Bronchial epithelial cell (primary cell): ENCODE data around the gene CSMD2. TPM values are rescaled to one million over a fixed set of nuclear protein-coding genes. Genes with fewer than 3 reads are reported as not detected.

Source experiments
- DNase-seq: peaks from one replicate; pipeline ENCODE4 v3.0.0-alpha.2; 2010; ENCODE audit warnings: low read depth
- FAIRE-seq: peaks from 2 replicates; lab custom pipeline; 2011; peaks lifted over from hg19 to GRCh38; lab: Jason Lieb, UNC
- H3K27me3 ChIP-seq: 2 replicates; pipeline ENCODE4 v1.5.1; 2011; ENCODE audit warnings: low read length; ENCODE audit not compliant: control insufficient read depth, insufficient read depth
- H3K36me3 ChIP-seq: 2 replicates; pipeline ENCODE4 v1.5.1; 2011; ENCODE audit warnings: low read length; ENCODE audit not compliant: control insufficient read depth, insufficient read depth
- H3K4me3 ChIP-seq: 2 replicates; pipeline ENCODE4 v1.5.1; 2011; ENCODE audit warnings: mild to moderate bottlenecking, low read depth, low read length, control low read depth
- total RNA-seq: library from RNA; depleted of rRNA; stranded (reverse); fragments of >200 nt; gene quantifications from 2 replicates; pipeline ENCODE4 v1.2.1, GENCODE V29; 2014
- TF ChIP-seq, protein P1 (sequence below): IDR thresholded peaks from 2 replicates; pipeline ENCODE4 v1.5.1; 2011; ENCODE audit warnings: mild to moderate bottlenecking, moderate library complexity, low read length, control low read depth, inconsistent platforms; ENCODE audit not compliant: insufficient read depth, severe bottlenecking

The CSMD2 gene
- total RNA-seq, 1 donor from 2014 or later = not detected

DNA sequence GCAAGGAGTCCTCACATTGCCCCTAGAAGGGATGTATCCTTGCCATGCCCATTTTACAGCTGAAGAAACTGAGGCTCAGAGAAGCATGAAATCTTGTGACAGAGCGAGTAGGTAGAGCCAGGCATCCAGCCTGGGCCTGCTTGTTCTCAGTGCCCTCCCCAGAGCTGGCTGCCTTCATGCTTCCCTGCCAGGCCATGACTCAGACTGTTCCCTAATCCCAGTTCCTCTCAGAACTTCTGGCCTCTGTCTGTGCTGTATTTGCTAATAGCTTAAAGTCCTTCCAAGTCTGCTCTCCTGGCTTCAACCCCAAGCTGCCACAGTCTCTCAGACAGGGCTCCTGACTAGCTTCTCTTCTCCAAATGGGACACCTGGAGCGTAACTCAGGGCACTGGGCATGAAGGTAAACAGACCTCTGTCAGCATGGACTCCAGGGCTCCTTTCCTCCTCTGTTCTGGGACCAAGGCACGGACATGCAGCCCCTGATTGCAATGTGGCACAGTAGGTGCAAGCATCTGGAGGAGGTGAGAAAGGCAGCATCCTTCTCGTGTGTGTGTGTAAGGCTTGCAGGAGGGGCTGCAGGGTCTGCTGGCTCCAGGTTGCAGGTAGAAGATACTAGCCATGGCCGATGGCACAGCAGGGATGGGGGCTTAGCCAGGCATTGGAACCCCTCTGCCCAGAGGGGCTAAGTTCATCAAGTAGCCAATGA is 178.5 kb downstream of the CSMD2 start:
- TF ChIP-seq, protein P1, sequence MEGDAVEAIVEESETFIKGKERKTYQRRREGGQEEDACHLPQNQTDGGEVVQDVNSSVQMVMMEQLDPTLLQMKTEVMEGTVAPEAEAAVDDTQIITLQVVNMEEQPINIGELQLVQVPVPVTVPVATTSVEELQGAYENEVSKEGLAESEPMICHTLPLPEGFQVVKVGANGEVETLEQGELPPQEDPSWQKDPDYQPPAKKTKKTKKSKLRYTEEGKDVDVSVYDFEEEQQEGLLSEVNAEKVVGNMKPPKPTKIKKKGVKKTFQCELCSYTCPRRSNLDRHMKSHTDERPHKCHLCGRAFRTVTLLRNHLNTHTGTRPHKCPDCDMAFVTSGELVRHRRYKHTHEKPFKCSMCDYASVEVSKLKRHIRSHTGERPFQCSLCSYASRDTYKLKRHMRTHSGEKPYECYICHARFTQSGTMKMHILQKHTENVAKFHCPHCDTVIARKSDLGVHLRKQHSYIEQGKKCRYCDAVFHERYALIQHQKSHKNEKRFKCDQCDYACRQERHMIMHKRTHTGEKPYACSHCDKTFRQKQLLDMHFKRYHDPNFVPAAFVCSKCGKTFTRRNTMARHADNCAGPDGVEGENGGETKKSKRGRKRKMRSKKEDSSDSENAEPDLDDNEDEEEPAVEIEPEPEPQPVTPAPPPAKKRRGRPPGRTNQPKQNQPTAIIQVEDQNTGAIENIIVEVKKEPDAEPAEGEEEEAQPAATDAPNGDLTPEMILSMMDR = no peak
- Histone ChIP-seq H3K27me3 (no peaks in the 10 kb centered on the region), H3K36me3 (no peaks in the 10 kb centered on the region), H3K4me3 (no peak overlapping the region)
- peak; percentile 4 for DNase-seq
- no peak for FAIRE-seq

DNA sequence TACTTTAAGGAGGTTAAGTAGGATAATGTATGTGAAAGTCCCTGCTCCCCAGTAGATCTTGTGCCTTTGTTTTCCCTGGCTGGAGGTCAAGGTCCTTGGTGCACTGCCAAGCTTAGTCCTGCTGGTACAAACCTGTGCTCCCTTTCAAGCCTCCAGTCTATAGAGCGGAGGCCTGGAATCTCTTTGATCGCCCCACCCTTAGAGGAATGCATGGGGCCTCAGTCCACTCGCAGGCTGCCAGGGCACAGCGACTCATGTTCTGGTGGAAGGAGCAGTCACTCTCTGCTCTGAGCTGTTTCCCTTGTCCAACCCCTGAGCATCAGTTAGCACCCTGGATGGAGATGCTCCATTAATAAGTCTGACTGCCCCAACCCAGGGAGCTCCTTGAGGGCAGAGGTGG is 179.4 kb downstream of the CSMD2 start:
- no peak for DNase-seq
- TF ChIP-seq, protein P1 = no peak
- FAIRE-seq = no peak

DNA sequence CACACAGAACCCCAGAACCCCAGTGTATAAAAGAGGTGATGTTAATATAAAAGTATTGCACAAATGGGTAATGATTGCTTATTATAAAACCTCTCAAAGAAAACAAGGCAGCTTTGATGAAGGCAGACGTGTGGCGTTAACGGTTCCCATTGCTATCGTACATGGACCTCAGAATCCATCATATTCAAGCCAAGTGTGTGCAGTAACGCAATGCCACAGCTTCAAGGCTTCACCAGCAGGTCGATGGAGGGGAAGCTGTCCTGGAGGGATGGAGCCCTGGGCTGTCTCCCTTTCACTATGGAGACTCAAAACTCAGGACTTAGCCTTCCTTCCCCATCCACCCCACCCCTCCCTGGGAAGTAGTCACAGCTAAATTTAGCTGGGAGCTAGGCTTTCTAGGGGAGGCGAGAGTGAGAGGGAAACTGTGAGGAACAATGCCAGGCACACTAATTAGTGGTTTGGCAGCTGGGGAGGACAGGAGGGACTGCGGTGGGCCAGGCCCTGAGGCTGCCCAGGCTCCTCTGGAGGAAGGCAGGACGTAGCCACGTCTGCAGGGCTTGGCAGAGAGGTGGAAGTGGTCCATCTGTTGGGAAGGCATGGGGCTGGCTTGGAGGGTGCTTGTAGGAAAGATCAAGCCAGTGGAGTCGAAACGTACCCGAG is 180.0 kb downstream of the CSMD2 start:
- H3K4me3 ChIP-seq = no peak overlapping the region
- TF ChIP-seq, protein P1 = no peak
- no peaks in the 10 kb centered on the region for H3K27me3 ChIP-seq
- DNase-seq (no peak), FAIRE-seq (no peak)
- H3K36me3 ChIP-seq = no peaks in the 10 kb centered on the region

More for the DNA sequence above, 179.4 kb downstream of the CSMD2 start:
- Histone ChIP-seq H3K27me3 (no peaks in the 10 kb centered on the region), H3K36me3 (no peaks in the 10 kb centered on the region), H3K4me3 (no peak overlapping the region)

DNA sequence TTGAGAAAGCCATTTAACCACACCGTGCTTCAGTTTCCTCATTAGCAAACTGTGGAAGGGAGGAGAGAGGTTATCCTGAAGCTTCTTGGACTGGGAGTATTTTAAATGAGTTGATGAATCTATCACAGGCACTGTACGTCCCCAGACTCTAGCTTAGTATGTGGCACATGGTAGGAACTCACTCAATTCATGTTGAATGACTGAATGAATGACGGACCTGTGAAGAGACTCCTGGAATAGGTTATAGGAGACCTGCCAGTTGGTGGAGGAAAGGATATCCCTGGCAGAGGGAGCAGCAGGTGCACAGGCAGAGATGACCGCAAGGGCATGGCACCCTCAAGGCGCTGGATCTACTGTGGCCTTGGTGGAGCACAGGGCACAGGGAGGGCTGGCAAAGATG is 182.6 kb downstream of the CSMD2 start:
- Histone ChIP-seq H3K36me3 (no peaks in the 10 kb centered on the region), H3K27me3 (no peaks in the 10 kb centered on the region), H3K4me3 (no peak overlapping the region)
- TF ChIP-seq, protein P1 = no peak
- DNase-seq = no peak
- FAIRE-seq = peak; percentile 23

DNA sequence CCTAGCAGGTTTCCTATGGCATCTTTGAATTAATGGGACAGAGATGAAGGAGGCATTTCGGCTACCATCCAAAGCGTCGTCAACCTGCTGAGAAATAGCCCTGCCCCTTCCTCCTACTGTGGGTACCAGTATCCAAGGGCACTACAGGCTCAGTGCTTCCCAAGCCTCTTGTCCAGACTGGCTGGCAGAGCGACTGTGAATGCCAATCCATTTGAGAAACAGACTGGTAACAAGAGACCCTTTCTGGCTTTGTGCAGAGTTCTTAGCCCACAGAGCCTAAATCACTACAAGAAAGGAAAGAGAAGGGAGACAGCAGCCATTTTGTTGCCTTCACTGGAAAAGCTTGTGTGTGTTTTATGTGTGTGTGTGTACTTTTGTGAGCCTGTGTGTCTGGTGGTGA is 185.7 kb downstream of the CSMD2 start:
- no peak for DNase-seq
- Histone ChIP-seq H3K27me3 (no peaks in the 10 kb centered on the region), H3K36me3 (no peaks in the 10 kb centered on the region), H3K4me3 (no peak overlapping the region)
- TF ChIP-seq, protein P1 = no peak
- no peak for FAIRE-seq
